IMR-90 (cell line): ENCODE data around the gene MMD2. TPM values are rescaled to one million over a fixed set of nuclear protein-coding genes. Genes with fewer than 3 reads are reported as not detected.

Source experiments
- ATAC-seq: fragments of 200-7000 bp; cut with Tn5 transposase; 2 replicates; pipeline ENCODE4 v1.9.1; 2020; ENCODE audit warnings: low read depth, mild to moderate bottlenecking, moderate library complexity
- BruUV-seq: library from RNA; stranded (reverse); fragments of 400-500 nt; replicated peaks from 2 replicates; lab custom pipeline; 2021; lab: Mats Ljungman, UMichigan
- CTCF ChIA-PET: fragments of 300-600 bp; formaldehyde crosslinking; extraction: SDS; loops from one replicate; lab custom pipeline; 2021; ENCODE audit warnings: antibody characterized with exemption; lab: Yijun Ruan, JAX
- POLR2A ChIA-PET: fragments of 300-600 bp; sonication (Branson Sonifier 250); formaldehyde crosslinking; loops from one replicate; lab custom pipeline; 2022; ENCODE audit warnings: antibody characterized with exemption; ENCODE audit not compliant: unreplicated experiment; lab: Charles Lee
- DNase-seq: peaks from one replicate; pipeline ENCODE4 v3.0.0; 2013
- H2AFZ ChIP-seq: replicated peaks from 2 replicates; pipeline ENCODE3; 2013; ENCODE audit warnings: low read length, mild to moderate bottlenecking; ENCODE audit not compliant: poor library complexity
- H2AK5ac ChIP-seq: 2 replicates; pipeline ENCODE4 v1.6.1; 2013; ENCODE audit warnings: low read depth, low read length, inconsistent platforms
- H2AK9ac ChIP-seq: replicated peaks from 2 replicates; pipeline ENCODE3; 2013; ENCODE audit warnings: mild to moderate bottlenecking, low read depth, low read length, moderate library complexity; ENCODE audit not compliant: poor library complexity
- H2BK120ac ChIP-seq: 2 replicates; pipeline ENCODE4 v1.6.1; 2013; ENCODE audit warnings: low read depth, low read length, inconsistent platforms
- H2BK15ac ChIP-seq: 3 replicates; pipeline ENCODE4 v1.6.1; 2013; ENCODE audit warnings: low read depth, low read length, inconsistent platforms
- H2BK20ac ChIP-seq: 2 replicates; pipeline ENCODE4 v1.6.1; 2013; ENCODE audit warnings: low read depth, mild to moderate bottlenecking, inconsistent platforms, low read length, moderate library complexity
- H2BK5ac ChIP-seq: 2 replicates; pipeline ENCODE4 v1.6.1; 2013; ENCODE audit warnings: mild to moderate bottlenecking, low read depth, low read length, inconsistent platforms; ENCODE audit not compliant: poor library complexity, severe bottlenecking
- H3K14ac ChIP-seq: replicated peaks from 2 replicates; pipeline ENCODE4 v1.6.1; 2013; ENCODE audit warnings: low read depth, low read length, inconsistent platforms
- H3K18ac ChIP-seq: 2 replicates; pipeline ENCODE4 v1.6.1; 2013; ENCODE audit warnings: low read depth, low read length, control low read depth
- H3K23ac ChIP-seq: 2 replicates; pipeline ENCODE4 v1.6.1; 2013; ENCODE audit warnings: low read depth, low read length, inconsistent platforms
- H3K27ac ChIP-seq: 2 replicates; pipeline ENCODE4 v1.5.1; 2013; ENCODE audit warnings: mild to moderate bottlenecking, control low read depth, low read length; ENCODE audit not compliant: insufficient read depth
- H3K27me3 ChIP-seq: 2 replicates; pipeline ENCODE4 v1.6.1; 2013; ENCODE audit warnings: low read length; ENCODE audit not compliant: control insufficient read depth, insufficient read depth
- H3K36me3 ChIP-seq: 2 replicates; pipeline ENCODE4 v1.6.1; 2013; ENCODE audit warnings: low read length, mixed read lengths; ENCODE audit not compliant: control insufficient read depth, insufficient read depth
- H3K4ac ChIP-seq: 2 replicates; pipeline ENCODE4 v1.6.1; 2013; ENCODE audit warnings: low read depth, low read length, inconsistent platforms
- H3K4me1 ChIP-seq: 2 replicates; pipeline ENCODE4 v1.6.1; 2013; ENCODE audit warnings: low read length, mixed read lengths; ENCODE audit not compliant: control insufficient read depth, insufficient read depth
- H3K4me2 ChIP-seq: 2 replicates; pipeline ENCODE4 v1.6.1; 2013; ENCODE audit warnings: low read depth, mild to moderate bottlenecking, control low read depth, low read length, moderate library complexity
- H3K4me3 ChIP-seq: 2 replicates; pipeline ENCODE4 v1.5.1; 2013; ENCODE audit warnings: low read depth, mild to moderate bottlenecking, control low read depth, low read length, moderate library complexity; ENCODE audit not compliant: insufficient read depth
- H3K56ac ChIP-seq: 2 replicates; pipeline ENCODE4 v1.6.1; 2013; ENCODE audit warnings: low read length, inconsistent platforms; ENCODE audit not compliant: insufficient read depth; ENCODE audit errors: extremely low read depth
- H3K79me1 ChIP-seq, 2 experiments: 2 replicates each; pipeline ENCODE4 v1.6.1; 2013; ENCODE audit warnings: low read length in 2 of 2, inconsistent platforms in 1 of 2, low read depth in 1 of 2
- H3K9ac ChIP-seq: 2 replicates; pipeline ENCODE4 v1.6.1; 2013; ENCODE audit warnings: low read depth, low read length, control low read depth
- H3K9me1 ChIP-seq: 2 replicates; pipeline ENCODE4 v1.6.1; 2013; ENCODE audit warnings: low read length, inconsistent platforms; ENCODE audit not compliant: insufficient read depth
- H3K9me3 ChIP-seq: 2 replicates; pipeline ENCODE4 v1.6.1; 2013; ENCODE audit warnings: low read length; ENCODE audit not compliant: control insufficient read depth, insufficient read depth
- H4K20me1 ChIP-seq: 2 replicates; pipeline ENCODE4 v1.6.1; 2013; ENCODE audit warnings: low read length, inconsistent platforms; ENCODE audit not compliant: insufficient read depth
- H4K5ac ChIP-seq: 2 replicates; pipeline ENCODE4 v1.6.1; 2013; ENCODE audit warnings: mild to moderate bottlenecking, low read depth, low read length, control low read depth
- H4K8ac ChIP-seq, 2 experiments: 2 replicates each; pipeline ENCODE4 v1.6.1; 2013; ENCODE audit warnings: low read depth in 2 of 2, low read length in 2 of 2, control low read depth in 1 of 2, inconsistent platforms in 1 of 2
- H4K91ac ChIP-seq: 2 replicates; pipeline ENCODE4 v1.6.1; 2013; ENCODE audit warnings: low read depth, low read length, inconsistent platforms; ENCODE audit not compliant: insufficient read depth
- BHLHE40 ChIP-seq: fragments of 150-350 bp; IDR thresholded peaks from 2 replicates; pipeline ENCODE4 v1.6.1; 2016; ENCODE audit warnings: mild to moderate bottlenecking, low read depth, low read length
- CEBPB ChIP-seq: IDR thresholded peaks from 2 replicates; pipeline ENCODE4 v1.6.1; 2012; ENCODE audit warnings: low read depth, low read length, improper control_type of control experiment
- CHD1 ChIP-seq: IDR thresholded peaks from 2 replicates; pipeline ENCODE4 v1.6.1; 2012; ENCODE audit warnings: low read depth, low read length, improper control_type of control experiment
- CTCF ChIP-seq: conservative IDR thresholded peaks from 2 replicates; pipeline ENCODE4 v1.5.1; 2012; ENCODE audit warnings: mild to moderate bottlenecking, low read depth, low read length, improper control_type of control experiment
- ELK1 ChIP-seq: fragments of 150-350 bp; IDR thresholded peaks from 2 replicates; pipeline ENCODE4 v1.6.1; 2016; ENCODE audit warnings: low read depth, mild to moderate bottlenecking, low read length, moderate library complexity, borderline replicate concordance
- FOS ChIP-seq: fragments of 150-350 bp; IDR thresholded peaks from 2 replicates; pipeline ENCODE4 v1.6.1; 2016; ENCODE audit warnings: low read depth, low read length
- MAFK ChIP-seq: IDR thresholded peaks from 2 replicates; pipeline ENCODE4 v1.6.1; 2012; ENCODE audit warnings: low read depth, low read length, improper control_type of control experiment
- MAZ ChIP-seq: IDR thresholded peaks from 2 replicates; pipeline ENCODE4 v1.6.1; 2012; ENCODE audit warnings: low read depth, mild to moderate bottlenecking, low read length, improper control_type of control experiment, moderate library complexity, borderline replicate concordance
- MXI1 ChIP-seq: IDR thresholded peaks from 2 replicates; pipeline ENCODE4 v1.6.1; 2012; ENCODE audit warnings: low read depth, mild to moderate bottlenecking, low read length, moderate library complexity, borderline replicate concordance
- NFE2L2 ChIP-seq: fragments of 150-350 bp; IDR thresholded peaks from 2 replicates; pipeline ENCODE4 v1.6.1; 2016; ENCODE audit warnings: low read depth, mild to moderate bottlenecking, low read length
- POLR2A ChIP-seq: IDR thresholded peaks from 2 replicates; pipeline ENCODE4 v1.6.1; 2012; ENCODE audit warnings: mild to moderate bottlenecking, low read depth, low read length
- RAD21 ChIP-seq: IDR thresholded peaks from 2 replicates; pipeline ENCODE4 v1.6.1; 2012; ENCODE audit warnings: low read length, improper control_type of control experiment
- RCOR1 ChIP-seq: IDR thresholded peaks from 2 replicates; pipeline ENCODE4 v1.6.1; 2012; ENCODE audit warnings: mild to moderate bottlenecking, low read length, improper control_type of control experiment; ENCODE audit not compliant: insufficient replicate concordance
- RFX5 ChIP-seq: IDR thresholded peaks from 2 replicates; pipeline ENCODE4 v1.8.0; 2012; ENCODE audit warnings: low read depth, mild to moderate bottlenecking, low read length, moderate library complexity
- SMC3 ChIP-seq: fragments of 150-350 bp; IDR thresholded peaks from 2 replicates; pipeline ENCODE4 v1.6.1; 2016; ENCODE audit warnings: low read depth, mild to moderate bottlenecking, antibody characterized with exemption, low read length, moderate library complexity
- USF2 ChIP-seq: fragments of 150-350 bp; IDR thresholded peaks from 2 replicates; pipeline ENCODE4 v1.6.1; 2017; ENCODE audit warnings: mild to moderate bottlenecking, antibody characterized with exemption, low read length, low read depth
- WGBS, 2 experiments: methylation state at CpG; one replicate each; pipeline versions ENCODE4 v1.1.5 to v1.1.7; 2013; ENCODE audit warnings: missing lambda C conversion rate in 2 of 2; ENCODE audit not compliant: insufficient read length in 1 of 2; ENCODE audit errors: extremely low coverage in 2 of 2; 5-methylcytosine and 5-hydroxymethylcytosine counted together
- dilution Hi-C: fragments of 300-500 bp; cut with HindIII; formaldehyde crosslinking; loops from one replicate; pipeline ENCODE4 v1.14.3; 2018; ENCODE audit warnings: low sequenced_read_pairs; ENCODE audit not compliant: unreplicated experiment
- in situ Hi-C: fragments of 300-500 bp; cut with MboI; formaldehyde crosslinking; loops from 3 replicates; pipeline ENCODE4 v1.14.3; 2019; ENCODE audit warnings: low sequenced_read_pairs, inconsistent platforms, mixed read lengths
- intact Hi-C: fragments of 100-400 bp; cut with micrococcal nuclease; formaldehyde crosslinking; loops from 2 replicates; pipeline ENCODE4 v1.10.0; 2022
- polyA plus RNA-seq, 3 experiments: library from polyadenylated mRNA; depleted of rRNA; stranded (reverse); fragments of >200 nt; gene quantifications; 2 replicates each; pipeline ENCODE4 v1.2.3, GENCODE V29; 2012; ENCODE audit warnings: low replicate concordance in 1 of 3
- total RNA-seq: library from RNA; depleted of rRNA; stranded (reverse); fragments of >200 nt; gene quantifications from 2 replicates; pipeline ENCODE4 v1.2.3, GENCODE V29; 2012

The MMD2 gene
- total and polyA plus RNA-seq, 2 of the 4 experiments (the other 2 are of a cell fraction): not detected

GRCh38 chr7:4951304-4951703 lies 7.7 kb downstream of the MMD2 start:
- H3K4me3 ChIP-seq: no peak overlapping the region
- no peak overlapping the region for H4K5ac ChIP-seq
- H2AFZ ChIP-seq: no peak overlapping the region
- no peak overlapping the region for H2AK5ac ChIP-seq
- no peak for TF ChIP-seq MXI1
- TF ChIP-seq ELK1: no peak
- TF ChIP-seq CHD1: no peak
- no peak for TF ChIP-seq FOS
- no peak for TF ChIP-seq CEBPB
- no peak for TF ChIP-seq USF2
- no peak for TF ChIP-seq MAFK
- no peak for TF ChIP-seq NFE2L2
- no peak for TF ChIP-seq RFX5
- TF ChIP-seq SMC3: no peak
- TF ChIP-seq RAD21: no peak
- TF ChIP-seq POLR2A: no peak
- TF ChIP-seq RCOR1: no peak
- TF ChIP-seq MAZ: no peak
- TF ChIP-seq BHLHE40: no peak
- no peak for TF ChIP-seq CTCF
- dilution Hi-C loops: no loop called here
- no peak overlapping the region for H3K4ac ChIP-seq
- DNase-seq (no peak), ATAC-seq (no peak)
- H4K8ac ChIP-seq: no peak overlapping the region
- H3K9ac ChIP-seq: no peak overlapping the region
- H2AK9ac ChIP-seq: no peak overlapping the region
- CTCF ChIA-PET: no interaction called here
- no peaks in the 10 kb centered on the region for H3K4me1 ChIP-seq
- intact Hi-C loops: no loop called here
- H3K56ac ChIP-seq: no peak overlapping the region
- H3K4me2 ChIP-seq: no peak overlapping the region
- no peaks in the 10 kb centered on the region for H3K36me3 ChIP-seq
- H3K27ac ChIP-seq: no peak overlapping the region
- H3K23ac ChIP-seq: no peak overlapping the region
- H4K20me1 ChIP-seq: no peaks in the 10 kb centered on the region
- H3K27me3 ChIP-seq: no peaks in the 10 kb centered on the region; the same call in none of the 2 replicates
- H3K18ac ChIP-seq: no peak overlapping the region
- H2BK20ac ChIP-seq: no peak overlapping the region
- no peak overlapping the region for H2BK5ac ChIP-seq
- no peak overlapping the region for H4K91ac ChIP-seq
- no TSS peak for BruUV-seq
- in situ Hi-C loops: no loop called here
- no peak overlapping the region for H3K14ac ChIP-seq
- no peak overlapping the region for H2BK15ac ChIP-seq
- H3K9me1 ChIP-seq: no peaks in the 10 kb centered on the region
- POLR2A ChIA-PET: no interaction called here
- H3K79me1 ChIP-seq: no peaks in the 10 kb centered on the region
- no CpG with 5 or more reads among the region's 5 CpGs for WGBS, 2 experiments
- no peaks in the 10 kb centered on the region for H3K9me3 ChIP-seq
- no peak overlapping the region for H2BK120ac ChIP-seq
